Trophoblast cell (in vitro differentiated cells and primary cell): ENCODE measurements around the gene INAVA.

Source experiments
- DNase-seq, 2 donors: peaks; one replicate each; pipeline ENCODE4 v3.0.0-alpha.2; 2016
- H2AFZ ChIP-seq: 2 replicates; pipeline ENCODE4 v1.6.1; 2013; ENCODE audit warnings: low read length, moderate library complexity, mild to moderate bottlenecking; ENCODE audit not compliant: insufficient read depth, poor library complexity
- H2AK5ac ChIP-seq: 2 replicates; pipeline ENCODE4 v1.6.1; 2013; ENCODE audit warnings: mild to moderate bottlenecking, low read length
- H2BK120ac ChIP-seq: 2 replicates; pipeline ENCODE4 v1.6.1; 2013; ENCODE audit warnings: low read length, mild to moderate bottlenecking, moderate library complexity; ENCODE audit not compliant: insufficient read depth, poor library complexity
- H2BK12ac ChIP-seq: 2 replicates; pipeline ENCODE4 v1.6.1; 2013; ENCODE audit warnings: mild to moderate bottlenecking, low read length, moderate library complexity
- H2BK5ac ChIP-seq: 2 replicates; pipeline ENCODE4 v1.6.1; 2013; ENCODE audit warnings: low read length, low read depth, moderate library complexity, mild to moderate bottlenecking; ENCODE audit not compliant: poor library complexity
- H3K14ac ChIP-seq: 2 replicates; pipeline ENCODE4 v1.6.1; 2013; ENCODE audit warnings: mild to moderate bottlenecking, low read length
- H3K18ac ChIP-seq: 2 replicates; pipeline ENCODE4 v1.6.1; 2013; ENCODE audit warnings: mild to moderate bottlenecking, low read length
- H3K23ac ChIP-seq: 2 replicates; pipeline ENCODE4 v1.6.1; 2013; ENCODE audit warnings: low read length
- H3K27ac ChIP-seq: 2 replicates; pipeline ENCODE4 v1.5.1; 2013; ENCODE audit warnings: low read depth, mild to moderate bottlenecking, inconsistent platforms, low read length, moderate library complexity
- H3K27me3 ChIP-seq: 2 replicates; pipeline ENCODE4 v1.6.1; 2013; ENCODE audit warnings: inconsistent platforms, mild to moderate bottlenecking, low read length, moderate library complexity; ENCODE audit not compliant: insufficient read depth
- H3K36me3 ChIP-seq, 2 experiments: 1 replicate in 1 of 2; 2 replicates in 1 of 2; pipeline ENCODE4 v1.6.1; 2013; ENCODE audit warnings: low read length in 2 of 2, mild to moderate bottlenecking in 2 of 2, moderate library complexity in 1 of 2; ENCODE audit not compliant: insufficient read depth in 2 of 2, control insufficient read depth in 1 of 2
- H3K4ac ChIP-seq: 2 replicates; pipeline ENCODE4 v1.6.1; 2013; ENCODE audit warnings: low read depth, mild to moderate bottlenecking, low read length, moderate library complexity
- H3K4me1 ChIP-seq, 2 experiments: 1 replicate in 1 of 2; 2 replicates in 1 of 2; pipeline ENCODE4 v1.6.1; 2013; ENCODE audit warnings: low read length in 2 of 2, mild to moderate bottlenecking in 2 of 2, moderate library complexity in 1 of 2; ENCODE audit not compliant: insufficient read depth in 2 of 2, control insufficient read depth in 1 of 2
- H3K4me2 ChIP-seq: 2 replicates; pipeline ENCODE4 v1.6.1; 2013; ENCODE audit warnings: inconsistent platforms, mild to moderate bottlenecking, low read length, moderate library complexity
- H3K4me3 ChIP-seq: 2 replicates; pipeline ENCODE4 v1.5.1; 2013; ENCODE audit warnings: mild to moderate bottlenecking, low read depth, low read length, inconsistent platforms
- H3K79me1 ChIP-seq: one replicate; pipeline ENCODE4 v1.6.1; 2013; ENCODE audit warnings: low read length
- H3K79me2 ChIP-seq: 2 replicates; pipeline ENCODE4 v1.6.1; 2013; ENCODE audit warnings: low read length, mild to moderate bottlenecking; ENCODE audit not compliant: control insufficient read depth, insufficient read depth, poor library complexity
- H3K9ac ChIP-seq: 2 replicates; pipeline ENCODE4 v1.6.1; 2013; ENCODE audit warnings: mild to moderate bottlenecking, low read length
- H3K9me3 ChIP-seq: 2 replicates; pipeline ENCODE4 v1.6.1; 2013; ENCODE audit warnings: low read depth, mild to moderate bottlenecking, control low read depth, inconsistent platforms, low read length; ENCODE audit not compliant: insufficient read depth
- H4K12ac ChIP-seq: 2 replicates; pipeline ENCODE4 v1.6.1; 2013; ENCODE audit warnings: low read depth, mild to moderate bottlenecking, low read length, moderate library complexity
- H4K8ac ChIP-seq: 2 replicates; pipeline ENCODE4 v1.6.1; 2013; ENCODE audit warnings: low read depth, mild to moderate bottlenecking, low read length, moderate library complexity
- H4K91ac ChIP-seq: one replicate; pipeline ENCODE4 v1.6.1; 2013; ENCODE audit warnings: low read depth, mild to moderate bottlenecking, low read length, moderate library complexity
- WGBS: extraction: QIAGEN DNeasy Blood & Tissue Kit; methylation state at CpG from one replicate; pipeline ENCODE4 v1.1.7; 2013; ENCODE audit warnings: missing lambda C conversion rate; ENCODE audit not compliant: insufficient read length, insufficient coverage; ENCODE audit errors: extremely low coverage; 5-methylcytosine and 5-hydroxymethylcytosine counted together

Gene INAVA

GRCh38 chr1:200906491-200906890 lies 11.8 kb downstream of the INAVA start:
- Histone ChIP-seq H3K9ac (no peak overlapping the region), H2BK5ac (no peak overlapping the region), H2BK120ac (no peak overlapping the region), H3K27ac (no peak overlapping the region), H3K4me2 (no peak overlapping the region), H3K9me3 (peaks cover 2% of the 10 kb centered on the region), H3K79me1 (peaks cover 2% of the 10 kb centered on the region), H2BK12ac (no peak overlapping the region), H2AK5ac (no peak overlapping the region), H3K36me3 (peaks cover 42 to 59% of the 10 kb centered on the region in 2 experiments), H3K18ac (no peak overlapping the region), H4K91ac (no peak overlapping the region), H3K14ac (no peak overlapping the region), H3K4ac (no peak overlapping the region), H2AFZ (no peak overlapping the region), H3K27me3 (no peaks in the 10 kb centered on the region), H3K4me3 (no peak overlapping the region), H4K12ac (no peak overlapping the region), H4K8ac (no peak overlapping the region), H3K79me2 (no peaks in the 10 kb centered on the region), H3K23ac (no peak overlapping the region), H3K4me1 (peaks cover 12 to 23% of the 10 kb centered on the region in 2 experiments)
- no CpG with 5 or more reads among the region's 2 CpGs for WGBS
- DNase-seq, result peak; percentile 83 to 91

DNA sequence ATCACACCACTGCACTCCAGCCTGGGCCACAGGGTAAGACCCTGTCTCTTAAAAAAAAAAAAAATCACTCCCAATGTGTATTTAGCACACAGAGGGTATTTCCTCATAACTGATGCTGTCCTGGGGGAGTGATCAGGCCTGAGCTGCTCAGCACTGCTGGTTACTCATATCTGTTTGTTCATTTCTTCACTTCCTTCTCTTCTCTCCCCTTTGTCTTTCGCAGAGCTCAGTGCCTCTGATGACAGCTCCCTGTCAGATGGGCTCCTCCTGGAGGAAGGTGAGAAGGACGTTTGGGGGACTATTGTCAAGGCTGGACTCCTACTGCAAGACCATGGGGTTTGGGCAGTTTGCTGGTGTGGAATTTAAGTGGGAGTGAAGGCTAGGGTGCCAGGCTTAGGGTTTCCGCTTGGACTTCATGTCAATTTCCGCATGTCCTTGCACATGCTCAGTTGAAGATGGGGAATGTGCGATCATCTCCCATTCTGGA lies 13.0 kb downstream of the INAVA start:
- H2AK5ac ChIP-seq, result peak overlapping the region; percentile 78
- H3K79me1 ChIP-seq, result peaks cover under 1% of the 10 kb centered on the region
- H3K4ac ChIP-seq, result no peak overlapping the region
- H3K4me2 ChIP-seq, result no peak overlapping the region
- H4K8ac ChIP-seq, result no peak overlapping the region
- no peak overlapping the region for H2BK120ac ChIP-seq
- no peak for DNase-seq
- no CpG with 5 or more reads among the region's 5 CpGs for WGBS
- peak overlapping the region; percentile 18 for H4K91ac ChIP-seq
- H3K36me3 ChIP-seq, result peaks cover 39 to 59% of the 10 kb centered on the region in 2 experiments
- peak overlapping the region; percentile 59 for H3K14ac ChIP-seq
- no peak overlapping the region for H2AFZ ChIP-seq
- H3K4me3 ChIP-seq, result no peak overlapping the region
- H3K4me1 ChIP-seq, result peaks cover 8 to 14% of the 10 kb centered on the region in 2 experiments
- H3K79me2 ChIP-seq, result no peaks in the 10 kb centered on the region
- H2BK12ac ChIP-seq, result peak overlapping the region; percentile 50
- H3K18ac ChIP-seq, result peak overlapping the region; percentile 59
- no peak overlapping the region for H4K12ac ChIP-seq
- H3K9me3 ChIP-seq, result peaks cover under 1% of the 10 kb centered on the region
- H3K23ac ChIP-seq, result no peak overlapping the region
- H3K27me3 ChIP-seq, result no peaks in the 10 kb centered on the region
- no peak overlapping the region for H3K9ac ChIP-seq
- H3K27ac ChIP-seq, result no peak overlapping the region
- H2BK5ac ChIP-seq, result peak overlapping the region; percentile 33

DNA sequence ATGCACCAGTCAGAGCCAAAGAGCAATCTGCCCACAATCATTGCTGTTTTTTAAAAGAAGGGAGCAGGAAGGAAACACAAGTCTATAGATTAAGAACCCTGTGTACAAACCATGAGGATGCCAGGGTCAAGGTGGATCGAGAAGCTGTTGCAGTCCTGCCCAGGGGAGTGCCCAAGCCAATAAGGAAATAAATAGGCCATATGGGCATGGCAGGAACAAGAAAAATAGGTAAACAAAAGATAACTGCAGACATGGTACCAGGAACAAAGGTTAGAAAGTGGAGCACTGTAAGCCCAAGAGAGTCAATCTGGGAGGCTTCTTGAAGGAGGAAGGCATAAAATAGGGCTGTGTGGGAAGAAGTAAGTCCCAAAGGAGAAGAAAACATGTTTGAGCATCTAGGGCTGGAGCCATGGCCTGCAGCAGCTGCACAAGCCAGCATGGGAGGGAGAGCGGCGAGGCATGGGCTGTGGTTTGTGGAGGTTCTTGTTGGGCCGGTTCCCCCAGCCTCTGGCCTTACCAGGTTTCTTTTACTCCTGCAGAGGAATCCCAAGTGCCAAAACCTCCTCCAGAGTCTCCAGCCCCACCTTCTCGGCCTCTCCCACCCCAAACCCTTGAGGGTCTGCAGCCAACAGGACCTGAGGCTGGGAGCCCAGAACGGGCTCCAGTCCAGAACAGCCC lies 13.6 kb downstream of the INAVA start:
- H3K9ac ChIP-seq, result no peak overlapping the region
- H3K4me2 ChIP-seq, result no peak overlapping the region
- no peaks in the 10 kb centered on the region for H3K79me1 ChIP-seq
- H3K18ac ChIP-seq, result no peak overlapping the region
- H3K4me3 ChIP-seq, result no peak overlapping the region
- H3K23ac ChIP-seq, result no peak overlapping the region
- H3K14ac ChIP-seq, result no peak overlapping the region
- no peak overlapping the region for H2AFZ ChIP-seq
- peak; percentile 79 to 80 for DNase-seq
- peak overlapping the region; percentile 18 for H4K91ac ChIP-seq
- no peak overlapping the region for H3K27ac ChIP-seq
- peaks cover 8 to 11% of the 10 kb centered on the region in 2 experiments for H3K4me1 ChIP-seq
- no peak overlapping the region for H3K4ac ChIP-seq
- no peak overlapping the region for H2BK120ac ChIP-seq
- H2AK5ac ChIP-seq, result no peak overlapping the region
- no peak overlapping the region for H4K12ac ChIP-seq
- no peak overlapping the region for H2BK12ac ChIP-seq
- no CpG with 5 or more reads among the region's 6 CpGs for WGBS
- no peak overlapping the region for H4K8ac ChIP-seq
- no peaks in the 10 kb centered on the region for H3K79me2 ChIP-seq
- H3K36me3 ChIP-seq, result peaks cover 41 to 61% of the 10 kb centered on the region in 2 experiments
- no peaks in the 10 kb centered on the region for H3K27me3 ChIP-seq
- H2BK5ac ChIP-seq, result peak overlapping the region; percentile 33
- no peaks in the 10 kb centered on the region for H3K9me3 ChIP-seq

DNA sequence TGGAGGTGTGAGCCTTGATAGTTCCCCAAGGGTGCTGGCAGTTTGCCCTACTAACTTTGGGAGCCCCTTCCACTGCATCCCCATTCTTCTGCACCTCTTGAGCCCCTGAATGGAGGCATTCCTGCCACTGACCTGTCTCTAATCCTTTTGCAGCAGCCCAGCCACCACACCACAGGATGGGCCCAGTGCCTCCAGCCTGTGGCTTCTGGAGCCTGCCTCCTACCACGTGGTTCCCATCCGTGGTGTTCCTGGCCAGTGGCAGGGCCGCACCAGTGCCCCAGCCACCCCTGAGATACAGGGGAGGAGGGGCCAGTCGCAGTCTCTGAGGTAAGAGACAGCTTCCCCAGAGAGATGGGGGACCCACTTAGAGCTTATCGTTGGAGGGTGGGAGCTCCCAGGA lies 14.4 kb downstream of the INAVA start:
- Histone ChIP-seq H3K4me1 (peaks cover 8 to 11% of the 10 kb centered on the region in 2 experiments), H3K27ac (no peak overlapping the region), H4K12ac (no peak overlapping the region), H3K14ac (no peak overlapping the region), H2AFZ (no peak overlapping the region), H3K9ac (no peak overlapping the region), H2AK5ac (no peak overlapping the region), H4K91ac (no peak overlapping the region), H3K4ac (no peak overlapping the region), H3K18ac (peak overlapping the region; percentile 29), H2BK120ac (no peak overlapping the region), H3K23ac (no peak overlapping the region), H2BK5ac (no peak overlapping the region), H3K4me2 (no peak overlapping the region), H3K79me1 (no peaks in the 10 kb centered on the region), H3K79me2 (no peaks in the 10 kb centered on the region), H2BK12ac (no peak overlapping the region), H3K4me3 (no peak overlapping the region), H3K27me3 (no peaks in the 10 kb centered on the region), H3K9me3 (no peaks in the 10 kb centered on the region), H3K36me3 (peaks cover 45 to 59% of the 10 kb centered on the region in 2 experiments), H4K8ac (no peak overlapping the region)
- DNase-seq, result no peak
- WGBS, result no CpG with 5 or more reads among the region's 5 CpGs
